ENCODE measurements around the gene LRP1. TPM values are rescaled to one million over a fixed set of nuclear protein-coding genes. Genes with fewer than 3 reads are reported as not detected.

The LRP1 gene
- total and polyA plus RNA-seq, 2 of the 13 experiments (the other 11 are each of a cell fraction or from before 2014, with no cell fraction given) = 14.7 to 30.8 TPM

DNA sequence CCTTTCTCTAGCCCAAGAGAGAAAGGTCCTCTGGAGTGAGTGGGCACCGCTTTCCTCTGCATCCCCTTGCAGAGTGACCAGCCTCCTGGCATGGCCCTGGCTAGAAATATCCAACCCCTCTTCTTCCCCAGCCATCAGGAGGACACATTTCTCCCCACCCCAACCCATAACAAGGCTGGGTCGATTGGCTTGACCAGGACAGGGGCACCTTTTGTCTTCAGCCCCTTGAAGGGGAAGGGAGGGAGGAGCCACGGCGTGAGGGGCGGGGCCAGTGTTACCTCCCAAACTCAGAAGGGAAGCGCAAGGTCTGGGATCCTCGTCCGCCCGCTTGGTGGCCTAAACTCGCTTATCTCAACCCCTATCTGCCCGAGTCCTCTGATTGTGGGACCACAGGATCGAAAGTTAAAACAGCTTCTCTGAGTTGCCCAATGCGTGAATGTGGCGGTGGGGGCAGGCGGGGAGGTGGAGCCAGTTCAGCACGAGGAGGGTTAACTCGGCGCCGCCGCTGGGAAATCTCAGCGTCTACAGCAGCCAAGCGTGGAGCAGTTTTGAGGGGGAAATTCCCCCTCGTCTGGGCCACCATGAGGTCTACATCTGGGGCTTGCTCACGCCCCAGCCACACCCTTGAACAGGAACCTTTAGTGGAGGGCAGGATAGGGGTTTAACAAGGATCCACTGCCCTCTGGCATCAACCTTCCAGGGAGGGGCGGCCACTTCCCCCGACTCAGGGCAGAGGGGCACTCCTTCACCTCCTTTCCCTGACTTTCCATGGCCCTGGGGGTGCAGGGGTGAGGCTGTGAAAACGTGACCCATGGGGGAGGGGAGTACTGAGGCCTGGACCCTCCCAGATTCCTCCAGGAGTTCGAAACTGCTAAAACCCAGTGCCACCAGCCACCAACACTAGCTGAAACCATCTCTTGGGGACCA is 17.9 kb upstream of the LRP1 start (continued):
- TF ChIP-seq ZSCAN25 (CRISPR knock-in tag; IDR thresholded peaks at IDR 0.05) (peak; percentile 94), ZMAT3 (CRISPR knock-in tag; conservative IDR thresholded peaks at IDR 0.05) (peak; percentile 41), MBD4 (IDR thresholded peaks at IDR 0.05; ENCODE audit: borderline replicate concordance, low read length) (no peak), ZNF761 (CRISPR knock-in tag; conservative IDR thresholded peaks at IDR 0.05) (0 out of 2 replicates have a peak, but pooled peaks have one; percentile 46), ZNF136 (CRISPR knock-in tag; IDR thresholded peaks at IDR 0.05; ENCODE audit: low read depth) (0 out of 2 replicates have a peak, but pooled peaks have one; percentile 12), ZNF34 (CRISPR knock-in tag; IDR thresholded peaks at IDR 0.05; ENCODE audit: borderline replicate concordance) (no peak), PCBP1 (IDR thresholded peaks at IDR 0.05; ENCODE audit: borderline replicate concordance, low read depth, low read length) (no peak), ZNF383 (CRISPR knock-in tag; IDR thresholded peaks at IDR 0.05; ENCODE audit: borderline replicate concordance) (no peak), TAF1 (CRISPR knock-in tag; IDR thresholded peaks at IDR 0.05) (peak; percentile 45; the same call in 1 of the 2 replicates), SP1 (IDR thresholded peaks at IDR 0.05) (no peak), SP1 (CRISPR knock-in tag; IDR thresholded peaks at IDR 0.05) (peak; percentile 32; the same call in 1 of the 2 replicates), DPF2 (CRISPR knock-in tag; IDR thresholded peaks at IDR 0.05; ENCODE audit: borderline replicate concordance, low read depth) (0 out of 2 replicates have a peak, but pooled peaks have one; percentile 13), ZNF224 (CRISPR knock-in tag; IDR thresholded peaks at IDR 0.05) (no peak), U2AF2 (IDR thresholded peaks at IDR 0.05; ENCODE audit: low read depth, low read length) (no peak), ZNF564 (CRISPR knock-in tag; IDR thresholded peaks at IDR 0.05) (0 out of 2 replicates have a peak, but pooled peaks have one; percentile 47), TBX2 (CRISPR knock-in tag; IDR thresholded peaks at IDR 0.05; ENCODE audit: borderline replicate concordance) (peak; percentile 28; the same call in 1 of the 2 replicates), ZBTB7B (CRISPR knock-in tag; IDR thresholded peaks at IDR 0.05) (0 out of 2 replicates have a peak, but pooled peaks have one; percentile 23), CCDC6 (CRISPR knock-in tag; IDR thresholded peaks at IDR 0.05) (peak; percentile 70), MAZ (IDR thresholded peaks at IDR 0.05; ENCODE audit: borderline replicate concordance, low read depth, low read length) (0 out of 2 replicates have a peak, but pooled peaks have one; percentile 22), MAZ (CRISPR knock-in tag; IDR thresholded peaks at IDR 0.05; ENCODE audit: low read depth) (no peak)
- TF ChIP-seq, protein P1, sequence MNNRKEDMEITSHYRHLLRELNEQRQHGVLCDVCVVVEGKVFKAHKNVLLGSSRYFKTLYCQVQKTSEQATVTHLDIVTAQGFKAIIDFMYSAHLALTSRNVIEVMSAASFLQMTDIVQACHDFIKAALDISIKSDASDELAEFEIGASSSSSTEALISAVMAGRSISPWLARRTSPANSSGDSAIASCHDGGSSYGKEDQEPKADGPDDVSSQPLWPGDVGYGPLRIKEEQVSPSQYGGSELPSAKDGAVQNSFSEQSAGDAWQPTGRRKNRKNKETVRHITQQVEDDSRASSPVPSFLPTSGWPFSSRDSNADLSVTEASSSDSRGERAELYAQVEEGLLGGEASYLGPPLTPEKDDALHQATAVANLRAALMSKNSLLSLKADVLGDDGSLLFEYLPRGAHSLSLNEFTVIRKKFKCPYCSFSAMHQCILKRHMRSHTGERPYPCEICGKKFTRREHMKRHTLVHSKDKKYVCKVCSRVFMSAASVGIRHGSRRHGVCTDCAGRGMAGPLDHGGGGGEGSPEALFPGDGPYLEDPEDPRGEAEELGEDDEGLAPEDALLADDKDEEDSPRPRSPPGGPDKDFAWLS (CRISPR knock-in tag; IDR thresholded peaks at IDR 0.05; ENCODE audit: borderline replicate concordance) = 0 out of 2 replicates have a peak, but pooled peaks have one; percentile 19
- TF ChIP-seq, protein P2, sequence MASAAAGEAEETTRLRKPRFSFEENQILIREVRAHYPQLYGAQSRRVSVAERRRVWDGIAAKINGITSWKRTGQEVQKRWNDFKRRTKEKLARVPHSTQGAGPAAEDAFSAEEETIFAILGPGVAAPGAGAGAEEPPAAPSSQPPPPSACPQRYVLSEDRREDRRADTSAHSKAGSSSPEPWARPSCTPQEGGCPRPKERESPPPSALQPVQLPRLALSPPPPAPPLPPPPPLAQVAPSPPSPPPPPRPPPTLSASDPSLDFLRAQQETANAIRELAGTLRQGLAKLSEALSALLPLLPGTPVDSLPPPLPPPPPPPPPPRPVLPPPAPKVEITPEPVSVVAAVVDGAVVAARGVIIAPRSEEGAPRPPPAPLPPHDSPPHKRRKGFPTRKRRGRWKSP (CRISPR knock-in tag; IDR thresholded peaks at IDR 0.05) = no peak

Data from HepG2 (cell line).